CD1c-positive myeloid dendritic cell (primary cell): ENCODE data around the gene TBC1D19.

Experiments
- DNase-seq: peaks from one replicate; pipeline ENCODE4 v3.0.0-alpha.2; 2016; ENCODE audit errors: extremely low spot score

TBC1D19 gene

GRCh38 chr4:26782168-26782829 lies 198.4 kb downstream of the TBC1D19 start:
- DNase-seq = no peak

GRCh38 chr4:26782830-26783202 lies 198.9 kb downstream of the TBC1D19 start:
- DNase-seq = no peak

GRCh38 chr4:26784207-26784865 lies 200.5 kb downstream of the TBC1D19 start:
- no peak for DNase-seq

- no peak for DNase-seq
These were observed 201.4 kb downstream of the TBC1D19 start for GRCh38 chr4:26785312-26785711.

GRCh38 chr4:26785810-26786209 lies 201.9 kb downstream of the TBC1D19 start:
- DNase-seq = no peak

GRCh38 chr4:26786916-26787315 lies 203.0 kb downstream of the TBC1D19 start:
- DNase-seq = no peak

GRCh38 chr4:26787461-26788340 lies 203.8 kb downstream of the TBC1D19 start:
- DNase-seq = peak; percentile 3

- DNase-seq = no peak
These were observed 204.5 kb downstream of the TBC1D19 start for GRCh38 chr4:26788341-26788733.

GRCh38 chr4:26789208-26789607 lies 205.3 kb downstream of the TBC1D19 start:
- no peak for DNase-seq

- no peak for DNase-seq
These were observed 207.5 kb downstream of the TBC1D19 start for GRCh38 chr4:26791346-26791745.

- DNase-seq = no peak
These were observed 208.8 kb downstream of the TBC1D19 start for GRCh38 chr4:26792639-26793038.

GRCh38 chr4:26793735-26794134 lies 209.9 kb downstream of the TBC1D19 start:
- DNase-seq = no peak

- no peak for DNase-seq
These were observed 212.2 kb downstream of the TBC1D19 start for GRCh38 chr4:26796081-26796480.

- no peak for DNase-seq
These were observed 218.9 kb downstream of the TBC1D19 start for GRCh38 chr4:26802790-26803189.

- no peak for DNase-seq
These were observed 219.5 kb downstream of the TBC1D19 start for GRCh38 chr4:26803211-26803861.

GRCh38 chr4:26804451-26804850 lies 220.6 kb downstream of the TBC1D19 start:
- DNase-seq = no peak

GRCh38 chr4:26804925-26805324 lies 221.0 kb downstream of the TBC1D19 start:
- no peak for DNase-seq
